ENCODE data around the gene ADAMTSL1. TPM values are rescaled to one million over a fixed set of nuclear protein-coding genes. Genes with fewer than 3 reads are reported as not detected.

The ADAMTSL1 gene
- total and polyA plus RNA-seq, 9 donors: 1.2 to 20.0 (median 6.1) TPM

GRCh38 chr9:18694959-18695668, 221.2 kb downstream of the ADAMTSL1 start:
- Histone ChIP-seq H3K4me1 (ENCODE audit: insufficient read depth) (no peaks in the 10 kb centered on the region), H3K27me3 (no peaks in the 10 kb centered on the region), H3K36me3 (no peaks in the 10 kb centered on the region), H3K27ac (no peak overlapping the region), H3K9me3 (no peaks in the 10 kb centered on the region), H3K4me3 (no peak overlapping the region)
- intact Hi-C loops (cut with DNase I): no loop called here
- no peak for TF ChIP-seq CTCF (IDR thresholded peaks at IDR 0.05)
- TF ChIP-seq EP300 (IDR thresholded peaks at IDR 0.05): no peak
- no peak for TF ChIP-seq POLR2A (IDR thresholded peaks at IDR 0.05)
- DNase-seq: no peak

- no peaks in the 10 kb centered on the region for H3K4me1 ChIP-seq (ENCODE audit: insufficient read depth)
- H3K36me3 ChIP-seq: no peaks in the 10 kb centered on the region
- H3K9me3 ChIP-seq: no peaks in the 10 kb centered on the region
- DNase-seq: no peak
- intact Hi-C loops (cut with DNase I): no loop called here
- H3K27me3 ChIP-seq: no peaks in the 10 kb centered on the region
- WGBS, 3 donors: 45 to 97% (median 70%) methylated on average over 2 of the region's 2 CpGs
- no peak overlapping the region for H3K27ac ChIP-seq
- no peak overlapping the region for H3K4me3 ChIP-seq
- no peak for TF ChIP-seq CTCF (IDR thresholded peaks at IDR 0.05)
- TF ChIP-seq POLR2A (IDR thresholded peaks at IDR 0.05): no peak
- no peak for TF ChIP-seq EP300 (IDR thresholded peaks at IDR 0.05)
These were observed 225.0 kb downstream of the ADAMTSL1 start for GRCh38 chr9:18698992-18699391.

GRCh38 chr9:18699764-18700163, 225.8 kb downstream of the ADAMTSL1 start:
- 29 to 45% (median 37%) methylated on average over 1 of the region's 1 CpG for WGBS, 3 donors
- Histone ChIP-seq H3K4me1 (ENCODE audit: insufficient read depth) (peaks cover under 1% of the 10 kb centered on the region), H3K27ac (no peak overlapping the region), H3K9me3 (no peaks in the 10 kb centered on the region), H3K27me3 (no peaks in the 10 kb centered on the region), H3K36me3 (no peaks in the 10 kb centered on the region), H3K4me3 (no peak overlapping the region)
- no peak for DNase-seq
- intact Hi-C loops (cut with DNase I): no loop called here
- TF ChIP-seq POLR2A (IDR thresholded peaks at IDR 0.05): no peak

- no peak for DNase-seq
- Histone ChIP-seq H3K4me1 (ENCODE audit: insufficient read depth) (peaks cover 5% of the 10 kb centered on the region), H3K36me3 (no peaks in the 10 kb centered on the region), H3K9me3 (no peaks in the 10 kb centered on the region), H3K27me3 (no peaks in the 10 kb centered on the region), H3K4me3 (no peak overlapping the region), H3K27ac (no peak overlapping the region)
- intact Hi-C loops (cut with DNase I): no loop called here
- TF ChIP-seq EP300 (IDR thresholded peaks at IDR 0.05) (no peak), CTCF (IDR thresholded peaks at IDR 0.05) (no peak), POLR2A (IDR thresholded peaks at IDR 0.05) (no peak)
These were observed 226.8 kb downstream of the ADAMTSL1 start for GRCh38 chr9:18700714-18701113.

GRCh38 chr9:18703151-18703900, 229.4 kb downstream of the ADAMTSL1 start:
- Histone ChIP-seq H3K36me3 (no peaks in the 10 kb centered on the region), H3K9me3 (no peaks in the 10 kb centered on the region), H3K4me3 (no peak overlapping the region), H3K27ac (no peak overlapping the region), H3K4me1 (ENCODE audit: insufficient read depth) (peaks cover 9% of the 10 kb centered on the region), H3K27me3 (no peaks in the 10 kb centered on the region)
- DNase-seq: no peak
- no peak for TF ChIP-seq CTCF (IDR thresholded peaks at IDR 0.05)
- no peak for TF ChIP-seq EP300 (IDR thresholded peaks at IDR 0.05)
- no peak for TF ChIP-seq POLR2A (IDR thresholded peaks at IDR 0.05)
- intact Hi-C loops (cut with DNase I): no loop called here
- WGBS, 3 donors: 42 to 47% (median 42%) methylated on average over 5 of the region's 5 CpGs
